Hepatocyte (in vitro differentiated cells): Measurements from ENCODE around the gene TMEM107.

Source experiments
- CTCF ChIP-seq: fragments of 200-600 bp; sonication (generic); IDR thresholded peaks from 2 replicates; pipeline ENCODE4 v1.5.1; 2016; ENCODE audit warnings: antibody characterized with exemption, mild to moderate bottlenecking; ENCODE audit not compliant: poor library complexity
- EZH2phosphoT487 ChIP-seq: fragments of 200-600 bp; sonication (generic); IDR thresholded peaks from one replicate; pipeline ENCODE4 v1.6.1; 2018; ENCODE audit warnings: antibody characterized with exemption, mild to moderate bottlenecking, low read depth, moderate library complexity; ENCODE audit not compliant: unreplicated experiment, severe bottlenecking

DNA sequence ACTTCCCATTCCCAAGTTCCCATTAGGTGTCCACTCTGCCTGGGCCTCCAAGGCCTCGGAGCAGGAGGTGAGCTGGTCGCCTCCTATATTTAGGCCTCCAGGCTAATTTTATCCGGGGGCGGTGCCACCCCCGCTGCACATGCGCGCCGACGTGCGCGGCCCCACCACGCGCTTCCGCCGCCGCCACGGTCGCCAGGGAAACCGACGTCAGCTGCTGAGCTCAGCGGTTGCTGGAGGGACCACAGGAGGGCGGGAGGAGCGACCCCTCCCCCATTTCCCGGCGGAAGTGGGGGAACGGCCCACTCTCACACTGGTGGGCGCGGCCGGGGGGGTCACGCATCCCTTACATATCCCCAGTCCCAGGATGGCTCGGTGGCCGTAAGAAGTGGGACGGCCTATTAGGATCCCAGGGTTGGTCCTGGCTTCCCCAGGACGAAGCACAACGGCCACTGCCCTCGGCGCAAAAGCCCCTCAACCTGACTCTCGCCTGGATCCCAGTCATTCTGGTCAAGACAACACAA, 25.0 kb downstream of the TMEM107 start:
- no peak for TF ChIP-seq CTCF
- TF ChIP-seq EZH2phosphoT487: no peak
